HG02943 (cell line): Measurements from ENCODE around the gene FAM83F.

Source experiments
- ATAC-seq: cut with Tn5 transposase; IDR thresholded peaks from one replicate; pipeline ENCODE4 v1.9.1; 2021; ENCODE audit warnings: mild to moderate bottlenecking, low read depth, moderate library complexity; ENCODE audit not compliant: unreplicated experiment

The FAM83F gene

GRCh38 chr22:39962071-39962470, 32.7 kb upstream of the FAM83F start:
- ATAC-seq = no peak

- no peak for ATAC-seq
Measured at GRCh38 chr22:39965748-39966147, 29.0 kb upstream of the FAM83F start.

DNA sequence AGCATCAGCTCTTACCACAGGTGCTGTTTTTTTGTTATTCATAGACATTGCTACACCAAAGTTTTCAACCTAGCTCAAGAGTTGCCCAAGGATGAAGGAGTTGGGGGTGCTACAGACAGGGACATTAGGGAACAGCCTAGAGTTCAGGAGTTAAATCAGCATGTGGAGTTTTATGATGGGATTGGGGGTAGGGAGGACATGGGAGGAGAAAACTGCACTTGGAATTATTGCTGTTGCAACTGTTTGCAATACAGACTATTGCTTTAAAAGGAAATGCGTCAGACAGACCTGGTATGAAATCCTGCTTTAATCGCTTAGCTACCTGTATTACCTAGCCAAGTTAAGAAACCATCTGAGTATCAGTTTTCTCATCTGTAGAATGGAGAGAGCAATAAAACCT, 28.3 kb upstream of the FAM83F start:
- ATAC-seq = no peak

DNA sequence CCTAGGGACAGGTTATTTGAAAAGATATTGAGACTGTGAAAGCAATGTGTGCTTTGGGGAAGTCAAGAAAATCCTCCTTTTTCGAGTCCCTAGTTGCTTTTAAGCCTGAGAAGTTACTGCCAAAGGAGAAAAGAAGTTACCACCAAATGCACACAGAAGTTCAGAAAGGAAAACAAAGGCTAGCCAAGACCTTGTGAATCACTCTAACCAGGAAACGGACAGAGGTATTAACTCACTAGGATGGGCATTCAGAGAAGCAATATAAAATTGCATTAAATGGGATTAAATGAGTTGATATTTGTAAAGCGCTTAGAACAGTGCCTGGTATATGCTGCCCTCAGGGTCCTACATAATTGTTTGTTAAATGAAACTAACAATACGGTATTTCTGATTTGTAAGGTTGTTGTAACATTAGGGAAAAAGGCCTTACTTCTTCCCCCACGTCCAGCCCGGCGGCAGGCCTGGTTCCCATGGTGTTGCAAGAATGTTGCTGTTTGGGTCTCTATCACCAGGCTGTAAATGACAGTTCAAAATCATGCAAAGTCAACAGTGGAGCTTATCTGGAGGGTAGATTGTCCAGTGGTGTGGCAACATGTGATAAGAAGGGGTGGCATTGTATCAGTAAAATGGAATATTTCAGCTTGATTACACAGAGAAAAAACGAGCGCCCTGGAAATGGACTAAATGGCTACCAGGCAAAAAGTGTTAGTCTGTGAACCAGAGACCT, 27.5 kb upstream of the FAM83F start:
- no peak for ATAC-seq

GRCh38 chr22:39967996-39968972, 26.5 kb upstream of the FAM83F start:
- no peak for ATAC-seq

- ATAC-seq = no peak
Measured at GRCh38 chr22:39970742-39971141, 24.0 kb upstream of the FAM83F start.

- no peak for ATAC-seq
Measured at GRCh38 chr22:39972641-39973040, 22.1 kb upstream of the FAM83F start.

- ATAC-seq = no peak
Measured at GRCh38 chr22:39973656-39974055, 21.1 kb upstream of the FAM83F start.

- ATAC-seq = no peak
Measured at GRCh38 chr22:39974065-39974464, 20.7 kb upstream of the FAM83F start.

DNA sequence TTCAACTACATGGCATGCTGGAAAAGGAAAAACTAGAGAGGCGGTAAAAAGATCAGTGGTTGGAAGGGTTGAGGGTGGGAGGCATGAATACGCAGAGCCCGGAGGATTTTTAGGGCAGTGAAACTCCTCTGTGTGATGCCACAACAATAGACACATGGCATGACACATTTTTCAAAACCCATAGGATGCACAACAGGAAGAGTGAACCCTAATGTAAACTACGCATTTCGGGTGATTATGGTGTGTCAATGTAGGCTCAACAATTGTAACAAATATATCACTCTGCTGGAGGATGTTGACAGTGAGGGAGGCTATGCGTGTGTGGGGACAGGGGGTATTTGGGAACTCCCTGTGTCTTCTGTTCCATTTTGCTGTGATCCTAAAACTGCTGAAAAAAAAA, 15.7 kb upstream of the FAM83F start:
- ATAC-seq = no peak

GRCh38 chr22:39979458-39979857, 15.3 kb upstream of the FAM83F start:
- no peak for ATAC-seq

GRCh38 chr22:39980596-39980995, 14.2 kb upstream of the FAM83F start:
- no peak for ATAC-seq

- ATAC-seq = no peak
Measured at GRCh38 chr22:39983346-39983745, 11.4 kb upstream of the FAM83F start.

GRCh38 chr22:39984006-39984405, 10.7 kb upstream of the FAM83F start:
- no peak for ATAC-seq

GRCh38 chr22:39984746-39985145, 10.0 kb upstream of the FAM83F start:
- no peak for ATAC-seq

- no peak for ATAC-seq
Measured at GRCh38 chr22:39985383-39986035, 9.2 kb upstream of the FAM83F start.

GRCh38 chr22:39988386-39989114, 6.2 kb upstream of the FAM83F start:
- no peak for ATAC-seq

- no peak for ATAC-seq
Measured at GRCh38 chr22:39989633-39990032, 5.1 kb upstream of the FAM83F start.

DNA sequence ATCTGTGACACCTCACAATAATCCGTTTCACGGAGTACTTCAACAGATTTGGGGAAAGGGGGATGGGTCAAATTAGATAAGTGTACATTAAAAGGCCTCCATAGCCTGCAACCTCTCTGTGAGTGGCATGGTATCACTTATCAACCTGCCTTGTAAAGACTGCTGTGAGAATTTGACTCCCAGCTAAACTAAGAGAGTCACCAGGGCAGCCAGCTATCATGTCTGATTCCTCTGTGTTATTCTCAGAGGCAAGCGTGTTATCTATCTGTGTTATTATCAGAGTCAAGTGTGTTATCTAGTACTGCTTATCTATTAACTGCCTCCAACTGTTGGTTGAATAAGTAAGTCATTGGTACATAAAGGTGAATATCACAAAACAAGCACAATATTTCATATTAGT, 4.1 kb upstream of the FAM83F start:
- no peak for ATAC-seq

- ATAC-seq = no peak
Measured at GRCh38 chr22:39991159-39991860, 3.4 kb upstream of the FAM83F start.
